A549 (cell line): ENCODE data around the gene TPSG1.
"Not testable (repeated sequence)": the region's sequence is repeated elsewhere in the genome, so short reads cannot be mapped to it uniquely, and the experiment has no call there.

Experiments
- JUN ChIP-seq, 2 experiments: fragments of >200 bp; sonication (Bioruptor Twin); formaldehyde crosslinking; IDR thresholded peaks; 2 replicates in 1 of 2; 3 replicates in 1 of 2; pipeline ENCODE4 v1.6.1; 2016 to 2017
- TF ChIP-seq, protein P1 (sequence below): fragments of >200 bp; sonication (Bioruptor Twin); formaldehyde crosslinking; IDR thresholded peaks from 3 replicates; pipeline ENCODE4 v1.5.1; 2016

DNA sequence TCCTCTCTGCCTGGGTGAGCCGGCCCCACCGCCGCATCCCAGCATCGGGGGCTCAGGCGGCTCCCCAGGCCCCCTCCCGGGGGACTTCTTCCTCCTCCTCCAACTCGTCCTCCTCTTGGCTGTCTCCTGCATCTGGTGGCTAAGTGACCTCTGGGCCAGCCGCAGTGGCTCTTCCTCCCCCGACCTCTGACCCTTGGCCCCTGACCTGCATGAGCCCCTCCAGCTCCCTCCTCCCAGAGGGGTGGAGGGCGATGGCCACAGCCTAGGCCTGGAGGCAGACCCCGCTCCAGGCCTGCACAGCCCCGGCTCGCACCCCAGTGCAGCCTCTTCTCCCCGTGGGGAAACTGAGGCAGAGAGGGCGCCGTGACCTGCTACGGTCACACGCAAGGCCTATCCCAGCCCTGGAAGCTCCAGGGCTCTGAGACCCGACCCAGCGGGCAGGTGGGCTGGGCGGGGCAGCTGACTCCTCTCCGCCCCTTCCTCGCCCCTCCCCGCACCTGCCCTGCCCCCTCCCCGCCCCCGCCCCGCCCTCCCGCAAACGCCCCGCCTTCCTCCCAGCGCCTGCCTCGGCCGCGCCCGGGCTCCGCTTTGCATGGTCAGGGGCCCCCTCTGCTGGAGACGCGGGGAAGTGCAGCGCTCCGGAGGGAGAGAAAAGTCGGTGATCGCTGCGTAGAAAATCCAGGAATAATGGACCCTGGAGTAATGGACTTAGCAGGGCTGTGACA lies 24.1 kb upstream of the TPSG1 start:
- TF ChIP-seq, protein P1, sequence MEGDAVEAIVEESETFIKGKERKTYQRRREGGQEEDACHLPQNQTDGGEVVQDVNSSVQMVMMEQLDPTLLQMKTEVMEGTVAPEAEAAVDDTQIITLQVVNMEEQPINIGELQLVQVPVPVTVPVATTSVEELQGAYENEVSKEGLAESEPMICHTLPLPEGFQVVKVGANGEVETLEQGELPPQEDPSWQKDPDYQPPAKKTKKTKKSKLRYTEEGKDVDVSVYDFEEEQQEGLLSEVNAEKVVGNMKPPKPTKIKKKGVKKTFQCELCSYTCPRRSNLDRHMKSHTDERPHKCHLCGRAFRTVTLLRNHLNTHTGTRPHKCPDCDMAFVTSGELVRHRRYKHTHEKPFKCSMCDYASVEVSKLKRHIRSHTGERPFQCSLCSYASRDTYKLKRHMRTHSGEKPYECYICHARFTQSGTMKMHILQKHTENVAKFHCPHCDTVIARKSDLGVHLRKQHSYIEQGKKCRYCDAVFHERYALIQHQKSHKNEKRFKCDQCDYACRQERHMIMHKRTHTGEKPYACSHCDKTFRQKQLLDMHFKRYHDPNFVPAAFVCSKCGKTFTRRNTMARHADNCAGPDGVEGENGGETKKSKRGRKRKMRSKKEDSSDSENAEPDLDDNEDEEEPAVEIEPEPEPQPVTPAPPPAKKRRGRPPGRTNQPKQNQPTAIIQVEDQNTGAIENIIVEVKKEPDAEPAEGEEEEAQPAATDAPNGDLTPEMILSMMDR: not testable (repeated sequence)
- not testable (repeated sequence) for TF ChIP-seq JUN (IDR thresholded peaks at IDR 0.05)
